Stromal cell of bone marrow (primary cell): ENCODE results near the gene TBX15.

ENCODE experiments used
- DNase-seq: peaks from one replicate; pipeline ENCODE4 v3.0.0-alpha.2; 2012; ENCODE audit warnings: low read depth

The TBX15 gene

DNA sequence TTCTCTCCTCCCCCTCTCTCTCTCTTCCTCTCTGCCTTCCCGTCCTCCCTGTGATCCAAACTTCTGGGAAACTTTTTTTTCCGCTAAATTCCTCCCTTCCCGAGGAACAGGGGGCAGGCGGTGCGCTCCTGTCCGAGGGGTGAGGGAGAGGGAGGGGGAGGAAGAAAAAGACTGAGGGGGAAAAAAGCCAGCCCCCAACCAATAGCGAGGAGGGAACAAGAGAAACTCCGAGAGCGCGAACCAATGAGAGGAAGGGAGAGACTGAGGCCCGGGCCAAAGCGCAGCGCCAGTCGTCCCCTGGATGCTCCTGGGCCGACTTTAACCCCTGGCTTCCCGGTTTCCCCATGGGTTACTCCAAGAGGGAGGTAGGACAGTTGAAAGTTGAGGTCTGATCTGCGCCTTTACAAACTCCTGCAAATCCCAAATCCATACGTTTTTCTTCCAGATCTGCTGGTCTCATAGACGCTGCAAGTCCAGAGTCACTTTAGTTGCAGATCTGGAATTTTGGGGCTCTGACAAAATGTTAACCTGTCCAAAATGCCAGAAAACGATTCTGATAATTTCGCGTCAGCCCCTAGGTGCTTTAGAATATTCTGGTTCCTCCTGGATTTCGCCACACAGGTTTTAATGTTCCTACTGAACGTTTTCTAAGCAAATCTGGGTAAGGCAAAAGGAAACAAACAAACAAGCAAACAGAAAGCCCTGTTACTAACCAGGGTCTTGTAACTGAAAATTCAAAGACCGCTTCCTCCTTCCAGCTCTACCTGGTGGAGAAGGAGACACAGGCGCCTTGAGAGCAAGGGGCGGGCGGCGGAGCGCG is at the start of gene TBX15:
TBX15 (minus strand) TSS at position 158 of the 820 bp plus-strand sequence. CDS start 548 bp downstream, outside the sequence.
- DNase-seq = peak; percentile 57

DNA sequence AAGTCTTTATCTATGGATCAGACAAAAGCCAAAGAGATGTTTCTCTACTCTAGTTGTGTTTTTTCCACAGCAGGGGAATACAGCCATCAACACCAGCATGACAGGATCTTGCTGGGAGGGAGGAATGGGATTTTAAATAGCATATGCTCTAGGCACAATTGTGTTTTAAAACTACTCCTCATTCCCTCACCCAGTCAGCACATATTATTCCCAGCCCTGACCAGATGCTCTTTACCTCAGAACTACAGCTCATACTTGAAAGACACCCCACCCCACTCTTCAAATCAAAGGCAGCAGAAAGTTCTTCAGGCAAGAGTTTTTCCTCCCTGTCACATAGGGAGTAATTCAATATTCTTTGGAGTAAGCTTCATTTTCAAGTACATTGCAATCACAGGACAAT is 46.2 kb upstream of the TBX15 start:
- DNase-seq = no peak

DNA sequence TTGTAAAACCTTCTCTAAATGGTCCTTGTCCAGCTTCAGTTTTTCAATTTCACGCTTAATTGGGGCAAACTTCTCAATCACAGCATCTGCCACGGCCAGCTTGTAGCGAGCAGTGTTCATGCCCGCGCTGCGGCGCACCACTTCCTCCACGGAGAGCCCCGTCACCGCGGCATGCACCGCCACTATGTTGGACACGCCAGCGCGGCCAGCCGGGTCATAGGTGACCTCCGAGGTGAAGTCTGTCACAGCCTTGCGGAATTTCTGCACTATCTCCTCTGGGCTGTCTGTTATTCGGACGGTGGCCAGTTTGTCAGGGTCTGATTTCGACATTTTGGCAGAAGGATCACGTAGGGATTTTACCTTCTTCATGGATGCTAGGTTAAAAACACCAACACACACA is 44.8 kb upstream of the TBX15 start:
- DNase-seq = no peak

DNA sequence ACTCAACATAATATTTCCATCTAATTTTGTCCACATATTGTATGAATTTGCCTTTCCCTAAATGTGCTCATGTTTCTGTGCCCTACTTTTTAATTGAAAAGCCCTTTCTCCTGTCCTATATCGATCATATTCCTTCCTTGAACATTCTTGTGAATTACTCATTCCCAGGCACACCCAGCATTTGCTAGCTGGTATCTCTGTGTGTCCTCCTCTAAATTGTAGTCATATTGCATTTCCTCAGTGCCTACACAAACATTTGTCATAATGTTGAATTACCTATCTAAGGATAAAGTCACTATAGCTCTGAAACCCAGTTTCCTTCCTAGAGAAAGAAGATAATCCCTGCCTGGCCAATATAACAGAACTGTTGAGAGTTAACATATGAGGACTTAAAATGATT is 39.6 kb upstream of the TBX15 start:
- no peak for DNase-seq

DNA sequence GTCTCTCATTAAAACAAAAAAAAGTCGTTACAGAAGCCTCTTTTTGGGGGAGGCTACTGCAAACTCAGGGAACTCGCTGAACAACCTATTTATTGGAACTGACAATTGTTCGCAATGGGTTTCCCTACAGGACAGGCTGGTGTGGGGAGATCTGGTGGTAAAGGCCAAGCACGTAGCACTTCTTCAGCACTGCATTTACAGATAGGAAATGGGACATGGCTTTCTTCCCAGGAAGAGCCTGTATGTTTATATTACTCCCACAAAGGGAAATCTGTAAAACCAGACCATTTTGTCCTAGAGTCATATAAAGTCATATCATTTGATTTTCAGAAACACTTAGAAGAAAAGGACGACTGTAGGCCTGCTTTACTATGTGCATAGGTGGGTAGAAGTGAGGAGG is 38.8 kb upstream of the TBX15 start:
- DNase-seq = no peak

DNA sequence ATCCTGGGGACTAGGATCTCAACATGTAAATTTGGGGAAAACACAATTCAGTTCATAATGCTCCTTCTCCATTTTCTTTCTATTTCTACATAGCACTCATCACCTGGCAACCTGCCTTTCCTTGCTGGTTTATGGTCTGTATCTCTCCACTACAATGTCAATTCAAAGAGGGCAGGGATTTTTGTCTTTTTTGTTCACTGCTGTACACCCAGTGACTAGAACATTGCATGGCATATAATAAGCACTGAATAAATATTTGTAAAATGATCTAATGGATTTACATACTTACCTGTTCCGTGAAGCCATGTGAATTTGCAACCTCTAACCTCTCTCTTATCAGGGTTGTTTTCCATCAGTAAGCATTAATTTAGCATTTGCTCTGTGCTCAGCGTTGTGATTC is 27.4 kb upstream of the TBX15 start:
- DNase-seq = no peak

DNA sequence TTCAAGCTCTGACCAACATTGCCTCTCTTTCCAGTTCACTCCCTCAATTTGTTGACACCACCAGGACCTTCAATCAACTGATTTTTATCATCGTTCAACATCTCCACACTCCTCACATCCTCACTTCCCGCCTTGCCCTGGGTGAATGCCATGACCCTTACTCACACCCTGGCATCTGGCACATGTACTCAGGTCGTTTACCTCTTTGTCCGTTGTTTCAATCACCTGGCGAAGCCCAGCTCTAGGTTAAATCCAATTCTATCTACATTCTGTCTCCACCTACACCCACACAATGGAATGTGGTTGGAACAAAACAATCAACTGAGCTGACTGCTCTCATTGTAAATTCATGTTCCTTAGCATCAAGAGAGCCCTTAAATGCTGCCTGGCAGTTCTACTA is 24.2 kb upstream of the TBX15 start:
- no peak for DNase-seq

DNA sequence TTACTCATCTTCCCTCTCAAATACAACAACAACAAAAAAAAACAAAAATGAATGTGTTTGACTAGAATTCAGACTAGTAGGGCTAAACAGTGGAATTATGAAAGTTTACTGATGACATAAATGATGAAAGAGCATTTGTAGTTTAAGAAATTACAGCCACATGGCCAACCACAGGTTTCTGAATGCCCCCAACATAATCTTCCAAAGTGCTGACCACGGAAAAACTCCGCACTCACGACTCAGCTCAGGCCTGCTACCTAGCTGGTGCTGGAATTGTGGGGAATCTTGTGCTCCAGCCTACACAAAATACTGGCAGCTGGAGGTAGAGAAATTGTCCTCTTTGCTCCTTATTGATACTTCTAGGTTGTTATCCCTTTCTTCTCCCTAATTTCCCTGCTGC is 23.6 kb upstream of the TBX15 start:
- no peak for DNase-seq

DNA sequence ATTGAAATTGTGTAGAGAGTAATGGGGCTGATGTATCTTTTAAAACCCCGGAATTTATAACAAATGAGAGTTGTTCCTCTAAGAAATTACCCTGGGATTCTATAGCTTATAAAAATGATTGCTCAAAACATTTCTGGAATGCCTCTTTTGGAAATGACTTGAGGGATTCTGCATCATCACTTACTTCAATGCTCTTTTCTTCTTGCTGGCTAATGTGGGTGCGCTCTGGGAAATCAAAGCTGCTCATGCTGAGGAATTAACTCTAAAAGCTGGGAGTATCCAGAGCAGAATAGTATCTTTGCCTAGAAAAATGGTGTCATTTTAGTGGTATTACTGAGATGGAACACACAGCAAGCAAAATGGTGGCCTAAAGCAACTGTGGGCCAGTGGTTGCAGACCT is 23.0 kb upstream of the TBX15 start:
- no peak for DNase-seq

DNA sequence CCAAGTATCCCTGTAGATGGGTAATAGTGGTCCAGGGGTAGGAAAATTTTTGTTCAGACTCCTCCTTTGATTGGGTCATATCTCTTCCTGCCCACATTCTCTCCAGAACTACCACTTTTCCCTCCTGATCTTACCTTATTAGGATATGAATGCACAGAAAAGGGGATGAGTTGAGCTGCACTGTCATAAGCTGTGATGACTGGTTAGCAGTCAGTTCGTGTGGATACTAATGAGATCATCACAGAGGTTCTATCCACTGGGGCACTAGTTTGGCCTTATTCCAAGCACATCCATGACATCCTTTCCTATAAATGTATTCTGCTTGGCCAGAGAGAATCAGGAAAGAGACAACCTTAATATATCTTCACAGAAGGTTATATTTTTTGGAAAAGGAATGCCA is 22.1 kb upstream of the TBX15 start:
- no peak for DNase-seq

DNA sequence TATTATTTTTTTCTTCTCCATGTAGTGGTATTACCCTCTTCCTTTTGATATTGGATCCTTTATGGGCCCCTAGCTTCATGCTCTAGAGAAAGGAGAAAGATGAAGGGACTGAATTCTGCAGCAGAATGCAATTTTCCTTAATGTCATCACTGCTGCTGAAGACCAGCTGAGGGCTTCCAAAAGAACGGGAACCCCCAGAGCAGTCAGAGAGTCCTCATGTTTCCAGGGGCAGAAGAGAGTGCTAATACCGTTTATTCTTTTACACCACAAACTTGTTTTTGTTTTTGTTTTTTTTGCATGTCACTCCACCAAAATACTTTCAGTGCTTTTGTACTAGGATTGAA is 21.1 kb upstream of the TBX15 start:
- DNase-seq = no peak

DNA sequence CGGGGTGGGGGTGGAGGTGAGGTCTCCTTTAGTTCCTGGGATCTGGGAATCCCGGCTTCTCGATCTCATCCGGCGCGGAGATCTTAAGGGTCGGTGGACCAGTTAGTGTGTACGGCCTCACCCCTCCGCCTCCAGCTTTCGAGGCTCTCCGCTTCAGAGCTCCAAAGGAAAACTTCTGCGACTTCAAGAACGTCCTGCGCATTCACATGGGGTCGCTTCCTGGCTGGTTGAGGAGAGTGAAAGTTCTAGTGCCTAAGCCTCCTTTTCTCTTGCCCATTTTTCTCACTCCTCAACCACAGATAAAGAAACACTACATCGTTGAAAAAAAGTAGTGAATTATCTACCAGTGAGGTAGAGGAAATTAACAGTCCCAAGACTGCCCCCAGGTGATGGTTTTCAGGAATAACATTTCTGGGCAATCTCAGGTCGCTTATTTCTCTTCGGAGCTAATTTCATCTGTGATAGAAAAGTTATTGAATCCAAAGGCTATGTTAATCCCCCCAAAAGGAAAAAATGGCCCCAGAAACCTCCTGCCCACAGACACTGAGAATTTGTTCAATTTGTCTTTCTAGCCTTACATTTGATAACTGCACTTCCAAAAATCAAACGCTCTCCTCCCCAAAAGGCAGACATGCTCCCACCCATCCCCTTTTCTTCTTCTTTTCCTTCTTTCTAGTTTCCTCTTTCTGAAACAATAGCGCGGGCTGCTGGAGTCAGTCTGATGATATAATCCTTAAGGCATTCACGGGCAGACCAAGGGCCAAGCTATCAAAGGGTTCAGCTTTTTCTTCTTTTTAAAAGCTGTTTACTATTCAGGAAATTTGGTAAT is 20.6 kb upstream of the TBX15 start:
- DNase-seq = no peak

DNA sequence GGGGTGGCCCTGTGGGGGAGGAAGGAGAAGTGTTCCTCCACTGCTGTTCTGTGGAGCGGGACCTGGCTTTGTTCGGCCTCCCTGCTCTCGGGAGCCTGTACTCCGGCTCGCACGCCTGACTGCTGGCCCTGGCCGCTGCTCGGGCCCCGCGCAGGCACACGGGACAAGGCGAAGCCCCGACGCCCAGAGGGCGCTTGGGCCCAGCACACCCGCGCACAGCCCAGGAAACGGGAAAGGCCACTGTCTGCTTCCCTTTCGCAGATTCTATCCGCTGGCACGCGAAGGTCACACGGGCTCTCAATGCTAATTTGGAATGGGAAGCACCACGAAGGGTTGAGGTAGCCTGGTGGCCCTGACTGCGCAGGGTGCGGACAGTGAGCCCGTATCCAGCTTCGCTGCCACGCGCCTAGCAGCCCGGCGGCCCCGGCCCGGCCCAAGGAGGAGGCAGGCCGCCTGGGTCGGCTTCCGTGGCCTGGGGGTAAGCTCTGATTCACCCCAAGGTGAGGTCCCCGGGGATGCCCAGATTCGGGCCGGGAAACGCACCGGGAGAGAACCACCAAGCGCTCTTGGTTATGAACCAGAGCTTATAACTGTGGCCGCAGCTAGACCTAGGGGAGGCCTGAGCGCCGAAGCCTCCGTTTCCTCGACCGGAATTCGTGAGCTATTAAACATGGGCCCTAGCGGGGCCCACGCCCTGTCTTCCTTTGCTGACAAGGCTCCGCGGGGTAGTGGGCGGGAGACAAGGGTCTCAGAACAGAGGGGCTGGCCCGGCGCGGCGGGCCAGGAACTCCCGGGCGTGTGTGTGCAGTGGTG is 19.7 kb upstream of the TBX15 start:
- DNase-seq = no peak

DNA sequence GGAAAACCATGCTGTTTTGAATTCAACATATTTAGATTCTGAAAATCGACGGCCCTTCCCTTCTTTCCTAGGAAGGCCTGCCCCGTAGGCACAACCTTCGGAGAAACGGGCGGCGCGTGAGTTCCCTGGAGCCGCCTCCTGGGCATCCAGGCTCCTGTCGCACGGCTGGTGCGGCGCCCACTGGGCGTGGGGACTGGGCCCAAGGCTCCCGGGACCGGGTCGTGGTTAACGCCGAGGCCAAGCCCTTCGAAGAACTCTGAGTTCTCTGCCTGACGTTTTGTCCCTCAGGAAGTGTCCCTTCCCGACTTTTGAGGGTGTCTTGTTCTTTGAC is 19.2 kb upstream of the TBX15 start:
- no peak for DNase-seq

DNA sequence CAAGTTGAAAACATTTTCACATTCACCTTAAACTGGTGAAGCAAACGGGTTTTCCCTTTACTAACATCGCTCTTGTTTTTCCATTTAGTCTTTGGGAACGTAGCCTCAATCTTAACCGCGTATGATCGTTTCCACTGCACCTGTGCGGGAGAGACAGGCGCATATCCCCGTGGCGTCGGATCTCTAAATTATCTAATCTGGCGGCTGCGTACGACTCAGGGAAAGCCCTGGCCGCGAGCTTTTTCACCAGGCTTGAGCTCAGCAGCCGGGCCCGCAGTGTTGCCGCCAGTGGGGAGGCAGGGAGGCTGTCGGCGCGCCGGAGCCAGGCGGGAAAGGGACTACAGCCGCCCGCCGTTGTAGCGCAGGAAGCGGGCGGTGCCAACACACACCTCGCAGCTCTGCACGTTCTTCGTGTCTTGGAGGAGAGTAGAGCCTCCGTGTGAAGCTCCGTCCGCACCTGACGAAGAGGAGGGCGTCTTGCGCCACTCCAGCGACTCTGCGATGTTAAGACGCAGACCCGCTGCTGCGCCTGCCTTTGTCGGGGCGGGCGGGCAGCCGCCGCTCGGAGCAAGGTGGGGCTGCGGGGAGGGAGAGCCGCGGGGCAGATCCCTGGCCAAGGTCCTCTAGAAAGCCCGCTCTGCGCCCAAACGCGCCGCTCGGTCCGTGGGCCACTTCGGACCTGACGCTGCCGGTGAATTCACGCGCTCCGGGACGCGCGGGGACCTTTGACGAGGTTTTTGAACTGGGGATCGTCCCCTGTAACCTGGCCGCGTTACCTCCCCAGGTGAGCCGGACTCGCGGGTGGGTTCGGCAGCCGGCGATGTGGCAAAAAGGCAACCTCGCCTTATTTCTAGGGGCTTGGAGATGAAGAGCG is 18.5 kb upstream of the TBX15 start:
- DNase-seq = no peak

DNA sequence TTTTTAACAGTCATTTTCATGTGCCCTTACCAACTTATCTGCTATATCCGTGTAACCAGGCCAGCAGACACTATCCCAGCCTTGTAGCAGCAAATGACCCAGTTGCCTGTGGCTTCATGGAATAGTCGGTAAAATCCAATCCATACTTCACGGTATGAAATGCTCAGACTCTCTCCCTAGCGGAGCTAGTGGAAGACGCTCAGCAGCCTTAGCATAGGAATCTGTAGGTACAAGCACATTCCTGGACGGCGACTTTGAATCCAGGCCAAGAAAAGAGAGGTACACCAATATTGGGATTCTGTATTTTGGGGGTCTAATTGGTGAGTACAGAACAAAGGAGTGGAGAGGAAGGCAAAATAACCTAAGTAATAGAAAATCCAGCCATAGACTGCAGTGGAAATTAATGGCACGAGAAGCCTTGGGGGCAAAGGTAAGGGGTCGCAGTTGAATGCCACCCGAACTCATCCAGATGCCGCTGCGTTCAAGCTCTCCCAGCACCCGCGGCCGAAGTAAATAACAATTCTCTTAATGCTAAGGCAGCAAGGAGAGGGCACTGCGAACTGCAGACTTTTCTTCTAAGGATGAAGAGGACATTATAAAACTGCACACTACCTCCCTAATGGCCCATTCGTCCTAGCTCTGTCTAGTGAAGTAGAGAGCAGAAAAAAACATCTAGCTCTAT is 17.7 kb upstream of the TBX15 start:
- DNase-seq = no peak

DNA sequence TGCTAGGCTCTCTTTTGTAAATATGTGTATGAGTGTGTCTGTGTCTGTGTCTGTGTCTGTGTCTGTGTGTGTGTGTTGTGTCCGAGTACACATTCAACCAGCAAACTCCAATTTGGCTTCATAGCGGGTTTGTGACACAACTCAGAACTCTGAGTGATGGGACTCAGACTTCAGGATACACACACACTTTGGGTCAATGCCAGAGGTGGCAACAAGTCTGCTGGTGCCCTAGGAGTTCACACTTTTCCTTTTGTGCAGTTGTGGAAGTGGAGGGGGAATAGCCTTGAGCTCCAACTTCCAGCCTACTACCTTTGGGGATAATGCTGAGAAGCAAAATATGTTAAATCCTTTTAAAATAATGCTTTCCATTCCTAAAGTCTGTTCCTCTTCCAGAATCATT is 16.6 kb upstream of the TBX15 start:
- DNase-seq = no peak

DNA sequence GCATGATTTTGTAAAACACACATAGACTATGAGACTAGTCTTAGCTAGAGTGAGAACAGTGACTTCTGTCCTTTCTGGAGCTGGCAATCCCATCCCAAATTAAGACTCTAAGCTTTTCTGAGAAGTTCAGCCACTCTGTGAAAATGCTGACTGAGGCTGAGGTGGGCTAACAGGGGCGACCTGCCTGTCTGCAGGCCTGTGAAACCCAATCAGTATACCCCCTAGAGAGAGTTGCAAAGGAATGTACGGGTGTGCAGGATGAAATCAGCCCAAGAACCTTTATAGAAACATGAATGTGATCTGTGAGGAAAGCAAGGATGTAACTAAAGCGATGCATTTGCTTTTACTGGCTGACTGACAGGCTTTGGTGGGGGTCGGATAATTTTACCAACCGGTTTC is 16.0 kb upstream of the TBX15 start:
- no peak for DNase-seq

DNA sequence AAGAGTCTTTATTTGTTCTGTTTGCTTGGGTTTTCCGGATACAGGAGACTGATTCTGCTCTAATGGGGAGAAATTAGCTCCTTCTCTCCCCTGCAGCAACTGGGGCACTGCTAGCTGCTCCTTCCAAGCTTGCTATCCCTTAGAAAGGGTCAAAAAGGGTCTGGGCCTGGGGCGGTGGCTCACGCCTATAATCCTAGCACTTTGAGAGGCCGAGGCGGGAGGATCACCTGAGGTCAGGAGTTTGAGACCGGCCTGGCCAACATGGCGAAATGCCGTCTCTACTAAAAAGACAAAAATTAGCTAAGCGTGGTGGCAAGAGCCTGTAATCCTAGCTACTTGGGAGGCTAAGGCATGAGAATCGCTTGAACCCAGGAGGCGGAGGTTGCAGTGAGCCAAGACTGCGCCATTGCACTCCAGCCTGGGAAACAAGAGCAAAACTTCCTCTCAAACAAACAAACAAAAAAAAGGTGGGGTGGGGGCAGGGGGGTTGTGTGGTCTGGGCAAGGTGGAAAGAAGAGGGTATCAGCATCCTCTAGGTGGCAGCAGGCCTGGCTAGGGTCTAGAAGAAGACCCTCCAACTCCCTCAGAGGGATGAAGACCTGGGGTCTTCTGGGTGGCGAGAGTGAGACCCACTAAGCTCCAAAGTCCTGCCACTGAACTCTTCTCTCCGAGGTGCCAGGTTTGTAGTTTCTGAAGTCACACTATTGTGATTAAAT is 15.4 kb upstream of the TBX15 start:
- DNase-seq = no peak

DNA sequence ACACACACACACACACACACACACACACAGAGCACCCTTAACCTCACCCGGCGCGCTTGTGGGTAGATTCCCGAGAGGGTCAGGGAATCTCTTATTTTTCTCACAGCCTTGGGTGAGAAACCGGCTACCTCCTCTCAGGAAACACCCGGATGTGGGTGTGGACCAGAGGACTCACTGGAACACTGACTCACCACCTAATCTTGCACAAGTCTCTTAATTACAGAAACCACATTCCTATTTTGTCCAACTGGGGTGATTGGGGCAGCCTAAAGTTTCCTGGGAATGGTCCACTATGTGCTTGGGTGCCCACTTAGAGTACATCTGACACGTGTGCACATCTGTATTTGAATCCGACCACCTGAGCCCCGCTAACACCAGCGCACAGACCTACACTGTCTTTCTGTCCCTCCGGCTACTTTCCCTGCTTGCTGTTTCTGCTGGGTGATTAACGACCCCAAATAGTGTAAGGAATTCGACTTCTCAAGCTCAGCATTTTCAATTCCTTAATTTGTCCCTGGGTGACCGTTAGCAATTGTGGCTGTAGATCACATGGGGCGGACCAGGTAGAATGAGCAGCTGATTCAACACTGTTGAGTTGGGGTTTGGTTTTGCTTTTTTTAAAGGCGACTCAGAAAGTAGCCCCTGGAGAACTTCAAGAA is 14.0 kb upstream of the TBX15 start:
- DNase-seq = peak; percentile 81
